GM23248 (cell line): ENCODE measurements around the gene LRBA. TPM values are rescaled to one million over a fixed set of nuclear protein-coding genes. Genes with fewer than 3 reads are reported as not detected.

Experiments used
- DNase-seq: peaks from one replicate; pipeline ENCODE4 v3.0.0-alpha.2; 2015
- H2AFZ ChIP-seq: fragments of 200-600 bp; sonication (generic); 2 replicates; pipeline ENCODE4 v1.6.1; 2016; ENCODE audit warnings: antibody characterized with exemption
- H3F3A ChIP-seq: fragments of 200-600 bp; sonication (generic); 2 replicates; pipeline ENCODE4 v1.6.1; 2016; ENCODE audit warnings: mild to moderate bottlenecking, antibody characterized with exemption, mixed run types; ENCODE audit not compliant: insufficient read depth
- H3K27ac ChIP-seq: fragments of 200-600 bp; sonication (generic); 2 replicates; pipeline ENCODE4 v1.5.1; 2016; ENCODE audit warnings: mild to moderate bottlenecking
- H3K27me3 ChIP-seq: fragments of 200-600 bp; sonication (generic); replicated peaks from 2 replicates; pipeline ENCODE4 v1.6.1; 2016; ENCODE audit warnings: mild to moderate bottlenecking; ENCODE audit not compliant: insufficient read depth
- H3K36me3 ChIP-seq: fragments of 200-600 bp; sonication (generic); 2 replicates; pipeline ENCODE4 v1.6.1; 2016; ENCODE audit warnings: low read depth, mild to moderate bottlenecking
- H3K4me1 ChIP-seq: fragments of 200-600 bp; sonication (generic); 2 replicates; pipeline ENCODE4 v1.6.1; 2016; ENCODE audit warnings: mild to moderate bottlenecking; ENCODE audit not compliant: insufficient read depth
- H3K4me2 ChIP-seq: fragments of 200-600 bp; sonication (generic); one replicate; pipeline ENCODE4 v1.6.1; 2016; ENCODE audit warnings: mild to moderate bottlenecking; ENCODE audit not compliant: unreplicated experiment
- H3K4me3 ChIP-seq: fragments of 200-600 bp; sonication (generic); 2 replicates; pipeline ENCODE4 v1.5.1; 2016; ENCODE audit warnings: mild to moderate bottlenecking
- H3K79me2 ChIP-seq: fragments of 200-600 bp; sonication (generic); 2 replicates; pipeline ENCODE4 v1.6.1; 2016; ENCODE audit warnings: mild to moderate bottlenecking; ENCODE audit not compliant: insufficient read depth
- H3K9ac ChIP-seq: fragments of 200-600 bp; sonication (generic); 2 replicates; pipeline ENCODE4 v1.6.1; 2016; ENCODE audit warnings: mild to moderate bottlenecking
- H3K9me2 ChIP-seq: fragments of 200-600 bp; sonication (generic); 2 replicates; pipeline ENCODE4 v1.6.1; 2016; ENCODE audit warnings: mixed run types, mild to moderate bottlenecking, moderate library complexity; ENCODE audit not compliant: insufficient read depth
- H3K9me3 ChIP-seq: fragments of 200-600 bp; sonication (generic); one replicate; pipeline ENCODE4 v1.6.1; 2017; ENCODE audit warnings: low read depth
- H4K20me1 ChIP-seq: fragments of 200-600 bp; sonication (generic); 2 replicates; pipeline ENCODE4 v1.6.0; 2016; ENCODE audit not compliant: insufficient read depth
- EZH2 ChIP-seq: fragments of 200-600 bp; sonication (generic); IDR thresholded peaks from 2 replicates; pipeline ENCODE4 v1.6.1; 2018; ENCODE audit warnings: antibody characterized with exemption, mild to moderate bottlenecking; ENCODE audit not compliant: insufficient read depth, poor library complexity, severe bottlenecking
- EZH2phosphoT487 ChIP-seq: fragments of 200-600 bp; sonication (generic); IDR thresholded peaks from 2 replicates; pipeline ENCODE4 v1.6.1; 2018; ENCODE audit warnings: antibody characterized with exemption, moderate library complexity, mild to moderate bottlenecking, low read depth; ENCODE audit not compliant: insufficient read depth
- WGBS, 2 experiments: methylation state at CpG; one replicate each; pipeline ENCODE4 v1.1.6; 2015 to 2017; ENCODE audit warnings: low lambda C conversion rate in 2 of 2, low coverage in 1 of 2; ENCODE audit errors: missing lambda C conversion rate in 2 of 2; 5-methylcytosine and 5-hydroxymethylcytosine counted together
- in situ Hi-C: fragments of 300-500 bp; cut with MboI; formaldehyde crosslinking; loops from 2 replicates; pipeline ENCODE4 v1.15.0; 2020
- polyA plus RNA-seq: library from polyadenylated mRNA; unstranded; fragments of >200 nt; fragmentation: Nextera tagmentation; extraction: Ambion mirVana; gene quantifications from 2 replicates; pipeline ENCODE4 v1.2.1, GENCODE V29; 2016
- total RNA-seq: library from RNA; depleted of rRNA; stranded (reverse); fragments of >200 nt; shearing (Covaris generic); gene quantifications from 2 replicates; pipeline ENCODE4 v1.2.3, GENCODE V29; 2014

The LRBA gene
- total and polyA plus RNA-seq, 2 experiments from 2014 or later: 6.6 to 17.8 TPM

GRCh38 chr4:150859453-150859852 is 155.6 kb downstream of the LRBA start:
- no peak for DNase-seq
- H3K9me3 ChIP-seq: no peaks in the 10 kb centered on the region
- H3K4me2 ChIP-seq: no peak overlapping the region
- H3K9ac ChIP-seq: no peak overlapping the region
- no peaks in the 10 kb centered on the region for H3K4me1 ChIP-seq
- no peaks in the 10 kb centered on the region for H4K20me1 ChIP-seq
- no peaks in the 10 kb centered on the region for H3K79me2 ChIP-seq
- in situ Hi-C loops: no loop called here
- 9 to 20% methylated on average over 1 of the region's 1 CpG for WGBS, 2 experiments
- H3F3A ChIP-seq: no peaks in the 10 kb centered on the region
- no peak overlapping the region for H2AFZ ChIP-seq
- H3K27ac ChIP-seq: no peak overlapping the region
- no peaks in the 10 kb centered on the region for H3K27me3 ChIP-seq
- no peak for TF ChIP-seq EZH2phosphoT487
- TF ChIP-seq EZH2: no peak
- no peaks in the 10 kb centered on the region for H3K9me2 ChIP-seq
- H3K4me3 ChIP-seq: no peak overlapping the region
- H3K36me3 ChIP-seq: no peaks in the 10 kb centered on the region

- Histone ChIP-seq H2AFZ (no peak overlapping the region), H3K36me3 (no peaks in the 10 kb centered on the region), H3K4me2 (no peak overlapping the region), H3K9ac (no peak overlapping the region), H3K27me3 (no peaks in the 10 kb centered on the region), H3K4me3 (no peak overlapping the region), H4K20me1 (no peaks in the 10 kb centered on the region), H3K9me2 (no peaks in the 10 kb centered on the region), H3K4me1 (no peaks in the 10 kb centered on the region), H3F3A (no peaks in the 10 kb centered on the region), H3K79me2 (no peaks in the 10 kb centered on the region), H3K9me3 (no peaks in the 10 kb centered on the region), H3K27ac (no peak overlapping the region)
- 96 to 100% methylated on average over 1 of the region's 1 CpG for WGBS, 2 experiments
- in situ Hi-C loops: no loop called here
- no peak for DNase-seq
- TF ChIP-seq EZH2phosphoT487 (no peak), EZH2 (no peak)
These were observed 159.0 kb downstream of the LRBA start for GRCh38 chr4:150855981-150856510.

- H3F3A ChIP-seq: no peaks in the 10 kb centered on the region
- H3K4me1 ChIP-seq: no peaks in the 10 kb centered on the region
- no peaks in the 10 kb centered on the region for H3K79me2 ChIP-seq
- H3K9me3 ChIP-seq: no peaks in the 10 kb centered on the region
- no peak overlapping the region for H2AFZ ChIP-seq
- H3K9me2 ChIP-seq: no peaks in the 10 kb centered on the region
- H3K36me3 ChIP-seq: no peaks in the 10 kb centered on the region
- DNase-seq: no peak
- H4K20me1 ChIP-seq: no peaks in the 10 kb centered on the region
- no peaks in the 10 kb centered on the region for H3K27me3 ChIP-seq
- TF ChIP-seq EZH2: no peak
- TF ChIP-seq EZH2phosphoT487: no peak
- WGBS, 2 experiments: 91 to 97% methylated on average over 4 of the region's 4 CpGs
- in situ Hi-C loops: no loop called here
- no peak overlapping the region for H3K4me3 ChIP-seq
- H3K27ac ChIP-seq: no peak overlapping the region
- no peak overlapping the region for H3K4me2 ChIP-seq
- H3K9ac ChIP-seq: no peak overlapping the region
These were observed 160.5 kb downstream of the LRBA start for GRCh38 chr4:150854600-150854999.

- Histone ChIP-seq H3K9ac (no peak overlapping the region), H4K20me1 (no peaks in the 10 kb centered on the region), H3K79me2 (no peaks in the 10 kb centered on the region), H3K9me2 (no peaks in the 10 kb centered on the region), H3K4me2 (no peak overlapping the region), H3K4me1 (0 out of 2 replicates have a peak, but pooled peaks cover 4% of the 10 kb centered on the region), H3K27ac (no peak overlapping the region), H2AFZ (no peak overlapping the region), H3K27me3 (no peaks in the 10 kb centered on the region), H3F3A (no peaks in the 10 kb centered on the region), H3K9me3 (no peaks in the 10 kb centered on the region), H3K36me3 (no peaks in the 10 kb centered on the region), H3K4me3 (no peak overlapping the region)
- in situ Hi-C loops: no loop called here
- no peak for DNase-seq
- TF ChIP-seq EZH2phosphoT487 (no peak), EZH2 (no peak)
- 90 to 100% methylated on average over 2 of the region's 2 CpGs for WGBS, 2 experiments
These were observed 161.2 kb downstream of the LRBA start for GRCh38 chr4:150853882-150854281.

- Histone ChIP-seq H3K4me3 (no peak overlapping the region), H3K4me1 (0 out of 2 replicates have a peak, but pooled peaks cover 4% of the 10 kb centered on the region), H3K9ac (no peak overlapping the region), H4K20me1 (no peaks in the 10 kb centered on the region), H3K79me2 (no peaks in the 10 kb centered on the region), H3K9me2 (no peaks in the 10 kb centered on the region), H3K27ac (no peak overlapping the region), H3K36me3 (no peaks in the 10 kb centered on the region), H2AFZ (no peak overlapping the region), H3F3A (no peaks in the 10 kb centered on the region), H3K4me2 (no peak overlapping the region), H3K9me3 (no peaks in the 10 kb centered on the region), H3K27me3 (no peaks in the 10 kb centered on the region)
- 63 to 65% methylated on average over 1 of the region's 1 CpG for WGBS, 2 experiments
- in situ Hi-C loops: no loop called here
- DNase-seq: peak; percentile 3
- TF ChIP-seq EZH2 (no peak), EZH2phosphoT487 (no peak)
These were observed 162.9 kb downstream of the LRBA start for GRCh38 chr4:150852216-150852615.
